22Rv1 (cell line): ENCODE results near the gene TMEM161B.

Experiments
- H3K27ac ChIP-seq: fragments of 450-650 bp; 2 replicates; pipeline ENCODE4 v1.5.1; 2017
- ZFX ChIP-seq: fragments of 450-650 bp; IDR thresholded peaks from 2 replicates; pipeline ENCODE4 v1.6.1; 2017; ENCODE audit warnings: antibody characterized with exemption, borderline replicate concordance
- TF ChIP-seq, protein P1 (sequence below): fragments of 450-650 bp; IDR thresholded peaks from 2 replicates; pipeline ENCODE4 v1.5.1; 2017; ENCODE audit warnings: mild to moderate bottlenecking

TMEM161B gene

DNA sequence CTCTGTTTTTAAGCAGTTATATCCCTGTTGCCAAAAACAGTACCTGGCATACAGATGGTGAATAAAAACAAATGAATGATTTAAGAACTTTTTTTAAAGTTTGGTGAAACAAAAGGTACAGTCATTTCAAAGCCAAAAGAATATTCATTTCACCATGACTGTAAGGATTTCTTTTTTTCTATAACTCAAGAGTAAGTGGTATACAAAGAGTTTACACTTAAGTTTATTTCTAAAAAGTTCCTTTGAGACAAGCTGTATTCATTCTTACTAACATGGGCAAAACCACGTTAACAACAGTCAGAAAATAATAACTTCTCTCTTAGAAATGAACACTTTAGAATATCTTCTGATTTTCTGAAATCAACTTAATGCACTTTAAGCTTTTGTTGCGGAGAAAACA lies 5.3 kb downstream of the TMEM161B start:
- no peak overlapping the region for H3K27ac ChIP-seq
- TF ChIP-seq, protein P1, sequence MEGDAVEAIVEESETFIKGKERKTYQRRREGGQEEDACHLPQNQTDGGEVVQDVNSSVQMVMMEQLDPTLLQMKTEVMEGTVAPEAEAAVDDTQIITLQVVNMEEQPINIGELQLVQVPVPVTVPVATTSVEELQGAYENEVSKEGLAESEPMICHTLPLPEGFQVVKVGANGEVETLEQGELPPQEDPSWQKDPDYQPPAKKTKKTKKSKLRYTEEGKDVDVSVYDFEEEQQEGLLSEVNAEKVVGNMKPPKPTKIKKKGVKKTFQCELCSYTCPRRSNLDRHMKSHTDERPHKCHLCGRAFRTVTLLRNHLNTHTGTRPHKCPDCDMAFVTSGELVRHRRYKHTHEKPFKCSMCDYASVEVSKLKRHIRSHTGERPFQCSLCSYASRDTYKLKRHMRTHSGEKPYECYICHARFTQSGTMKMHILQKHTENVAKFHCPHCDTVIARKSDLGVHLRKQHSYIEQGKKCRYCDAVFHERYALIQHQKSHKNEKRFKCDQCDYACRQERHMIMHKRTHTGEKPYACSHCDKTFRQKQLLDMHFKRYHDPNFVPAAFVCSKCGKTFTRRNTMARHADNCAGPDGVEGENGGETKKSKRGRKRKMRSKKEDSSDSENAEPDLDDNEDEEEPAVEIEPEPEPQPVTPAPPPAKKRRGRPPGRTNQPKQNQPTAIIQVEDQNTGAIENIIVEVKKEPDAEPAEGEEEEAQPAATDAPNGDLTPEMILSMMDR, result no peak
- TF ChIP-seq ZFX, result no peak

DNA sequence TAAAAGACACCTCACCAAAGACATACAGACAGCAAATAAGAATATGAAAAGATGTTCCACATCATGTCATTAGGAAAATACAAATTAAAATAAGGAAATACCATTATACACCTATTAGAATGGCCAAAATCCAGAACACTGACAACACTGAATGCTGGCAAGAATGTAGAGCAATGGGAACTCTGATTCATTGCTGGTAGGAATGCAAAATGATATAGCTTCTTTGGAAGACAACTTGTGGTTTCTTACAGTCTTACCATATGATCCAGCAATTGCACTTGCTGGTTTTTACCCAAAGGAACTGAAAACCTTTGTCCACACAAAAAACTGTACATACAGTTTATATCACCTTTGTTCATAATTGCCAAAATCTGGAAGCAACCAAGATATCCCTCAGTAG lies 6.5 kb downstream of the TMEM161B start:
- H3K27ac ChIP-seq, result no peak overlapping the region
- TF ChIP-seq, protein P1, result no peak
- no peak for TF ChIP-seq ZFX

GRCh38 chr5:88258636-88259035 lies 10.0 kb downstream of the TMEM161B start:
- TF ChIP-seq ZFX, result no peak
- TF ChIP-seq, protein P1, result no peak
- H3K27ac ChIP-seq, result no peak overlapping the region

DNA sequence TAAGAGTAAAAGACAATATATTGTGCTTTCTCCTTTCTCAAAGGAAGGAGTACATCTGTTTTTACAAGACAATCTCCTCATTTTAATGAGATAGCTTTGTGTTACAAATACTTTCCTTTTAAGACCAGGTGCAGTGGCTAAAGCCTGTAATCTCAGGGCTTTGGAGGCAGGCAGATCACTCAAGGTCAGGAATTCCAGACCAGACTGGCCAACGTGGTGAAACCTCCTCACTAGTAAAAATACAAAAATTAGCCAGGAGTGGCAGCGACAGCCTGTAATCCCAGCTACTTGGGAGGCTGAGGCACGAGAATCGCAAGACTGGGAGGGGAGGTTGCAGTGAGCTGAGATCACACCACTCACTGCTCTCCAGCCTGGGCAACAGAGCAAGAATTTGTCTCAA lies 11.8 kb downstream of the TMEM161B start:
- H3K27ac ChIP-seq, result peak overlapping the region; percentile 24; the same call in 1 of the 2 replicates
- TF ChIP-seq, protein P1, result no peak
- no peak for TF ChIP-seq ZFX

DNA sequence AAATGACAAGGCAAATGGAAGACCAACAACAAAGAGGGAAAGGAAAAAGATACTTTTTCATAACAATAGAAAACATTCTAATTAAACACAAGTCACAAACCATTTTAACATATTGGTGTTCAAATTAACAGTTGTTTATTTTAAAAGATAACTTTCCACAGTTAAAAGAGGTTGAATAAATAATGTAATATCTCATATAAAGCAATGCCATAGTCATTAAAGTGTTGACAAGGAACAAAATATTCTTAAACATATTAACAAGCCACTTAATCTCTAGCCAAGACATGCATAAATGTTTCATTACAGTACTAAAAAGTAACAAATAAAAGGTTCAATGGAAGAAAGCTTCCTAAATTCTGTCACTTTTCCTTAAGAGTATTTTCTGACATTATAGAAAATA lies 12.6 kb downstream of the TMEM161B start:
- H3K27ac ChIP-seq, result peak overlapping the region; percentile 24
- TF ChIP-seq, protein P1, result no peak

GRCh38 chr5:88254320-88254719 lies 14.3 kb downstream of the TMEM161B start:
- TF ChIP-seq ZFX, result no peak
- TF ChIP-seq, protein P1, result no peak
- no peak overlapping the region for H3K27ac ChIP-seq

GRCh38 chr5:88251048-88251711 lies 17.5 kb downstream of the TMEM161B start:
- no peak for TF ChIP-seq ZFX
- TF ChIP-seq, protein P1, result no peak
- no peak overlapping the region for H3K27ac ChIP-seq
